GM19372 (cell line): ENCODE results near the gene C11orf16.
A peak's percentile ranks its signal among the peaks of the same experiment; 100 is the strongest.
"Not testable (repeated sequence)": the region's sequence is repeated elsewhere in the genome, so short reads cannot be mapped to it uniquely, and the experiment has no call there.

Experiments used
- ATAC-seq: cut with Tn5 transposase; IDR thresholded peaks from one replicate; pipeline ENCODE4 v1.9.1; 2021; ENCODE audit warnings: mild to moderate bottlenecking, low read depth, moderate library complexity; ENCODE audit not compliant: unreplicated experiment

The C11orf16 gene

GRCh38 chr11:8932564-8933180, at the start of gene C11orf16:
Gene C11orf16 (minus strand): TSS chr11:8932947. CDS start chr11:8932308, 639 bp downstream.
- ATAC-seq: no peak

DNA sequence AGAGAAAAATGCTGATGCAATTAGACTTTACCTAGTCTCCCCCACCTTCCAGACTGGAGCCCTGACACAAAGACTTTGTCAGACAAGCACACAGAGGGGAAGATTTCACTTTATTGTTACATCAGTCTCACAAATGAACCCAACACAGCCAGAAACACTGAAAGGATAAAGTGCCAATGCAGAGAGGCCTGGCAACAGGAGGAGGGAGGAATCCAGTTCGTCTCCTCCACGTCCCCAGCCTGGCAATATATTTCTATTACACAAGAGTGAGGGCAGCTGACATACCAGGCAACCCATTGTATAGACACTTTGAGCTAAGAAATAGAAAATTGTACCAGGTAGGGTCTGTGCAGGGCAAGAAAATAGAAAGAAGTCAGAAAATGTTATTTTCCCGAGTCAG, 47.7 kb upstream of the C11orf16 start:
- no peak for ATAC-seq

DNA sequence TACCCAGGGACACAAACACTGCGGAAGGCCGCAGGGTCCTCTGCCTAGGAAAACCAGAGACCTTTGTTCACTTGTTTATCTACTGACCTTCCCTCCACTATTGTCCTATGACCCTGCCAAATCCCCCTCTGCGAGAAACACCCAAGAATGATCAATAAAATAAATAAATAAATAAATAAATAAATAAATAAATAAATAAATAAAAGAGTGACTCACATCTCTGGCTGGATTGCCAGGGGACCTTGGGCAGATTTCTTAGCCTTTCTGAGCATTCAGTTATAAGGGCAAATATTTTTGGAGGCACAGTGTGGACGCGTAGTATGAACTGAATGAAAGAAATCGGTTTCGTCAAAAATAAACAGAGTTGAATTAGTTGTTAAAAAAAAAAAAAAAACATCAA, 46.6 kb upstream of the C11orf16 start:
- not testable (repeated sequence) for ATAC-seq

DNA sequence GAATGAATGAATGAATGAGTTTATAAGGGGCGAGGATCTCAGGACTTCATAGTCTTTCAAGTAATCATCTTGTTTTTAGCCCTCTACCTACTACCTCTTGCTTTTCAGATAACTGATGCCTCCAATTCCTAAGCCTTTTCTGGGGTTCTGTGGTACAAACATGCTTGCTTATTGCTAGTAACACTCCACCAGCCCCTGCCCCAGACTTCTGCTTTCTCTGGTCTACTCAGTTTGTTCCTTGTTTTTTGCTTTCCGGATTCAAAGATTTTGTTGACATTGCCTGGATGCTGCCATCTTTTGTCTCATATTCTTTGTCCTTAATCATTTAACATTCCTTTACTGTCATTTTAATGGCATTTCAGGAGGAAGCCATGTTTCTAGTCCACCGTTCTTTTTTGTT, 40.4 kb upstream of the C11orf16 start:
- no peak for ATAC-seq

- no peak for ATAC-seq
Observed at GRCh38 chr11:8971924-8972316, 39.2 kb upstream of the C11orf16 start.

GRCh38 chr11:8971196-8971923, 38.6 kb upstream of the C11orf16 start:
- no peak for ATAC-seq

DNA sequence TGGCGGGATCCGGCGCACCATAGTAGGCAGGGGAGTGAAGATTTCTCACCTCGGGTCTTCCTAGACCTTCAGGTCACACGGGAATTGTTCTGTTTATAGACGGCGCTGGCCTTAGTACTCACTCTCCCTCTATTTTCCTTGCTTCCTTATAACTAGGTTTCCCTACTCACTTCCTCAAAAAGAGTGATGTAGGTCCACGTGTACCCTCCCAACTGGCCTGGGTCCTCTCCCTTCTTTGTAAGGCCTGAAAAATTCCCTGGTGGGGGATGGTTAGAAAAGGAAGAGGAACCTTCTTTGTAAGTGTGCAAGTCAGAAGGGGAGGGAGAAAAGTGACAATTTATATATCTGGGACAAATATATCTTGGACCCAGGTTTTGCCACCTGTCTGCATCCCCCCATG, 34.4 kb upstream of the C11orf16 start:
- no peak for ATAC-seq

- peak; percentile 71 for ATAC-seq
Observed at GRCh38 chr11:8964324-8965320, 31.9 kb upstream of the C11orf16 start, which contains the start of gene TMEM9B. Gene TMEM9B (minus strand): TSS chr11:8964442. CDS start chr11:8964313, 129 bp downstream.

- ATAC-seq: peak; percentile 55
Observed at GRCh38 chr11:8963569-8964323, 31.0 kb upstream of the C11orf16 start.

DNA sequence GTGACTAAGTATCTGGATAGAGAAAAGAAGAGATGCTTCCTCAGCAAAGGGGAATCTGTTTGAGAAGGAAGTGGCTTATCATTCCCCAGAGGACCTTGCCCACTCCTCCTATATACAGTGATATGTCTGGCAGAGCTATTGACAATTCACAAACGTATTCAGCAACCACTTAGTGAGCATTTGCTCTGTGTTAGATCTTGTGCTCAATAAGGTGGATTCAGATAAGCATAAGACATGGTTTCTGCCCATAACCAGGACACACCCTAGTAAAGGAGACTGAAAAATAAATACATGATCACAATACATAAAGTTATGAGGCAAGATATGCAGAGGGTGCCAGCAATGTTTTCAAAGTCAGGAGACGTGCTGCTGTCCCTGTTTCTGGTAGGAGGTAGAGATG, 30.1 kb upstream of the C11orf16 start:
- ATAC-seq: no peak

DNA sequence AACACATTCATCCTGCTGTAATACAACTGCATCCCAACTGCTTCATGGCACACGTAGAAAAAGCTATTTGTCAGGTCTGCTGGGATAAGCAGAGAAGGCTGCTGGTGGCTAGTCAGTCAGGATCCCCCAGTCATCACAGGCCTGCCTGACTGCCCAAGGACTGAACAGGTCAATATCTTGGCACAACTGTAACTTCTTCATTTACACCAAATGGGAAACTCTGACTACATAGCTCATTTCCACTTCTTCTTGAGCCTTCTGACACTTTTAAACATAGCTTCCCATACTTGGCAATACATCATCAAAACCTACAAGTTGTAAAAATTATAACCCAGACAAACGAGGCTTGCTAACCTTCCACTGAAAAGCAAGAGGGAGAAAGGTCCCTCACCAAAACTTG, 28.7 kb upstream of the C11orf16 start:
- no peak for ATAC-seq

DNA sequence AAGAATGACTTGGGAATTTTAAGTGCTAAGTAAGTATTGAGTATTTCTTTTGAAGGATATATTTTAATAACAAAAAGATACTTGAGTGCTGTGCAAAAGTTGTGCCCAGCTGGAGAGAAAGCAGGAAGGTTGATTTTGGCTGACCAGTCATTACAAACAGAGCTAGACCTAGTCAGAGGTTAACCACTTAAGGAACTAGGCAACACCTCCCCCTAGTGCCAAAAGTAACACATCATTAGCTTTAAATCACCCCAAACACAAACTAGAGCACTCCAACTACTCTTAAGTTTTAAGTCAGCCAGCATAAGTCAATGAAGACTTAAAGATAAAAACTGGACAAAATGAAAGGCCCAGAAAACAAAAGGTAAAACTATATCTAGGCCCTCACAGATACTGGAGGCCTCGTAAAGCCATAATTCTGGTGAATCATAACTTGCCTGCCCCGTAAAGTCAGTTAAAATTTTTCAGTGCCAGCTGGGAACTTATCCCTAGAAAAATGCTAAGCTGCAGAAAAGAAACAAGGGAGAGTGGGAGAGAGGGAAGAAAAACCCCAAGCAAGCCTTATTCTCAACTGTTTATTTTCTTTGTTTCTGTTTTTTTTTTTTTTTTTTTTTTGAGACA, 26.9 kb upstream of the C11orf16 start:
- peak; percentile 38 for ATAC-seq

DNA sequence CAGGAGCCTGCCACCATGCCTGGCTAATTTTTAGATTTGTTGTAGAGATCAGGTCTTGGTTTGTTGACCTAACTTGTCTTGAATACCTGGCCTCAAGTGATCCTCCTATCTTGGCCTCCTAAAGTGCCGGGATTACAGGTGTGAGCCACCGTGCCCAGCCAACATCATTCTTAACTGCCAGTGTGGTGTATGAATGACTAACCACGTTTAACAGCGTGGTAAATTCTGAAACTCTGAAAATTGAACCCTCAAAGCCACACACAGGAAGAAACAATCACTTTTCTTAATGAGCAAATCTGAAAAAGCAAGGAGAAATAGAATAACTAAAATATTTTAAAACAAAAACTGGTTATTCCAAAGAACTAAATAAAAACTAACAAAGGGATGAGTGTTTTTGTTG, 24.1 kb upstream of the C11orf16 start:
- no peak for ATAC-seq

DNA sequence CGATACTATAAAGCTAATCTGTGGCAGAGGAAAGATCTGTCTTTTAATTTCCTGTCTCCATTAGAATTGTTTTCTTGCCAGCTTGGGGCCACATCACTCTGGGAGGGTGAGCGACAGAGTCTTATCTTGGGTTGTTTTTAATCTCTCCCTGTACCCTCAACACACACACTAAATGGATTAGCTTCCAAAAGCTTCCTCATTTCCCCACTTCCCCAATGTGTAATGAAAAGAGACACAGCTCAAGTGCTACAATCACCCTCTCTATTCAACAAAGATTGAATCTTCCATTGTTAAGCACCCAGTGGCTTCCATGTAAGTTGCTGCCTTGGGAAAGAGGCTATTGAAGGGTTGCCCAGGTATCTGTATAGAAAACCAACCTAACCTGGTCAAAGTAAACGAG, 16.1 kb upstream of the C11orf16 start:
- no peak for ATAC-seq

- ATAC-seq: no peak
Observed at GRCh38 chr11:8947230-8947943, 14.6 kb upstream of the C11orf16 start.

- no peak for ATAC-seq
Observed at GRCh38 chr11:8942518-8943066, 9.8 kb upstream of the C11orf16 start, which contains the start of gene ASCL3. Gene ASCL3 (minus strand): TSS chr11:8943016. CDS start chr11:8938161, 4,855 bp downstream.

- no peak for ATAC-seq
Observed at GRCh38 chr11:8941341-8942103, 8.8 kb upstream of the C11orf16 start.

- ATAC-seq: no peak
Observed at GRCh38 chr11:8937659-8938058, 4.9 kb upstream of the C11orf16 start.
